Measurements from ENCODE around the gene MRTFB. TPM values are rescaled to one million over a fixed set of nuclear protein-coding genes. Genes with fewer than 3 reads are reported as not detected.

The MRTFB gene
- total RNA-seq, 1 experiment from 2014 or later: 67.3 TPM

DNA sequence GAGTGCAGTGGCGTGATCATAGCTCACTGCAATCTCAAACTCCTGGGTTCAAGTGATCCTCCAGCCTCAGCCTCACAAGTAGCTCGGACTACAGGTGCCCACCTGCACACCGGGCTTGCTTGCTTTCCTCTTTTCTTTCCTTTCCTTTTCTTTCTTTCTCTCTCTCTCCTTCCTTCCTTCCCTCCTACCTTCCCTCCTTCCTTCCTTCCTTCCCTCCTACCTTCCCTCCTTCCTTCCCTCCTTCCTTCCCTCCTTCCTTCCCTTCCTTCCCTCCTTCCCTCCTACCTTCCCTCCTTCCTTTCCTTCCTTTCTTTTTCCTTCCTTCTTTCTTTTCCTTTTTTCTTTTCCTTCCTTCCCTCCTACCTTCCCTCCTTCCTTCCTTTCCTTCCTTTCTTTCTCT, 225.5 kb downstream of the MRTFB start:
- H3K27me3 Mint-ChIP-seq (ENCODE audit: unreplicated experiment): no peaks in the 10 kb centered on the region
- intact Hi-C loops (cut with micrococcal nuclease; ENCODE audit: unreplicated experiment): no loop called here
- BruUV-seq (replicated peaks): no TSS peak
- H3K36me3 Mint-ChIP-seq (ENCODE audit: insufficient read depth, unreplicated experiment): peaks cover 10% of the 10 kb centered on the region
- no peak for DNase-seq
- no peak overlapping the region for H3K27ac Mint-ChIP-seq (ENCODE audit: unreplicated experiment)
- H3K9me3 Mint-ChIP-seq (ENCODE audit: low read depth, unreplicated experiment): no peaks in the 10 kb centered on the region
- CTCF ChIA-PET: interaction anchor here (0.7 kb wide), 1 partner anchor 239 kb away, joined by 6 read pairs; no protein-coding TSS in a partner anchor
- TF ChIP-seq, protein P1, sequence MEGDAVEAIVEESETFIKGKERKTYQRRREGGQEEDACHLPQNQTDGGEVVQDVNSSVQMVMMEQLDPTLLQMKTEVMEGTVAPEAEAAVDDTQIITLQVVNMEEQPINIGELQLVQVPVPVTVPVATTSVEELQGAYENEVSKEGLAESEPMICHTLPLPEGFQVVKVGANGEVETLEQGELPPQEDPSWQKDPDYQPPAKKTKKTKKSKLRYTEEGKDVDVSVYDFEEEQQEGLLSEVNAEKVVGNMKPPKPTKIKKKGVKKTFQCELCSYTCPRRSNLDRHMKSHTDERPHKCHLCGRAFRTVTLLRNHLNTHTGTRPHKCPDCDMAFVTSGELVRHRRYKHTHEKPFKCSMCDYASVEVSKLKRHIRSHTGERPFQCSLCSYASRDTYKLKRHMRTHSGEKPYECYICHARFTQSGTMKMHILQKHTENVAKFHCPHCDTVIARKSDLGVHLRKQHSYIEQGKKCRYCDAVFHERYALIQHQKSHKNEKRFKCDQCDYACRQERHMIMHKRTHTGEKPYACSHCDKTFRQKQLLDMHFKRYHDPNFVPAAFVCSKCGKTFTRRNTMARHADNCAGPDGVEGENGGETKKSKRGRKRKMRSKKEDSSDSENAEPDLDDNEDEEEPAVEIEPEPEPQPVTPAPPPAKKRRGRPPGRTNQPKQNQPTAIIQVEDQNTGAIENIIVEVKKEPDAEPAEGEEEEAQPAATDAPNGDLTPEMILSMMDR (IDR thresholded peaks at IDR 0.05; ENCODE audit: unreplicated experiment): no peak
- no peak overlapping the region for H3K4me3 Mint-ChIP-seq (ENCODE audit: low read depth, unreplicated experiment)
- peaks cover 15% of the 10 kb centered on the region for H3K4me1 Mint-ChIP-seq (ENCODE audit: low read depth, unreplicated experiment)

GRCh38 chr16:14298374-14299122, 227.4 kb downstream of the MRTFB start:
- no TSS peak for BruUV-seq (replicated peaks)

GRCh38 chr16:14300705-14301168, 229.6 kb downstream of the MRTFB start:
- DNase-seq: peak; percentile 76
- Mint-ChIP-seq H3K27me3 (ENCODE audit: unreplicated experiment) (no peaks in the 10 kb centered on the region), H3K4me1 (ENCODE audit: low read depth, unreplicated experiment) (peaks cover 15% of the 10 kb centered on the region), H3K9me3 (ENCODE audit: low read depth, unreplicated experiment) (no peaks in the 10 kb centered on the region), H3K36me3 (ENCODE audit: insufficient read depth, unreplicated experiment) (peaks cover 25% of the 10 kb centered on the region), H3K4me3 (ENCODE audit: low read depth, unreplicated experiment) (peak overlapping the region; percentile 82), H3K27ac (ENCODE audit: unreplicated experiment) (peak overlapping the region; percentile 76)
- TF ChIP-seq, protein P1 (IDR thresholded peaks at IDR 0.05; ENCODE audit: unreplicated experiment): peak; percentile 62
- intact Hi-C loops (cut with micrococcal nuclease; ENCODE audit: unreplicated experiment): loop anchor here (1.0 to 10.0 kb wide), 4 partner anchors 64 to 247 kb away; no protein-coding TSS in a partner anchor
- no TSS peak for BruUV-seq (replicated peaks)
- CTCF ChIA-PET: interaction anchor here (0.8 to 1.6 kb wide), 3 partner anchors 175 to 245 kb away, joined by 3 to 6 read pairs (median 4); no protein-coding TSS in a partner anchor

More at GRCh38 chr16:14298374-14299122, 227.4 kb downstream of the MRTFB start:
- no peak for DNase-seq
- H3K36me3 Mint-ChIP-seq (ENCODE audit: insufficient read depth, unreplicated experiment): peaks cover 25% of the 10 kb centered on the region
- no peak overlapping the region for H3K4me3 Mint-ChIP-seq (ENCODE audit: low read depth, unreplicated experiment)
- CTCF ChIA-PET: no interaction called here
- H3K27me3 Mint-ChIP-seq (ENCODE audit: unreplicated experiment): no peaks in the 10 kb centered on the region
- no peak overlapping the region for H3K27ac Mint-ChIP-seq (ENCODE audit: unreplicated experiment)
- TF ChIP-seq, protein P1 (IDR thresholded peaks at IDR 0.05; ENCODE audit: unreplicated experiment): no peak
- H3K9me3 Mint-ChIP-seq (ENCODE audit: low read depth, unreplicated experiment): no peaks in the 10 kb centered on the region
- peaks cover 15% of the 10 kb centered on the region for H3K4me1 Mint-ChIP-seq (ENCODE audit: low read depth, unreplicated experiment)
- intact Hi-C loops (cut with micrococcal nuclease; ENCODE audit: unreplicated experiment): no loop called here

GRCh38 chr16:14301169-14302030, 230.3 kb downstream of the MRTFB start:
- Mint-ChIP-seq H3K4me1 (ENCODE audit: low read depth, unreplicated experiment) (peaks cover 15% of the 10 kb centered on the region), H3K4me3 (ENCODE audit: low read depth, unreplicated experiment) (peak overlapping the region; percentile 82)
- no TSS peak for BruUV-seq (replicated peaks)

More at GRCh38 chr16:14301169-14302030, 230.3 kb downstream of the MRTFB start:
- TF ChIP-seq, protein P1 (IDR thresholded peaks at IDR 0.05; ENCODE audit: unreplicated experiment): no peak
- Mint-ChIP-seq H3K36me3 (ENCODE audit: insufficient read depth, unreplicated experiment) (peaks cover 25% of the 10 kb centered on the region), H3K9me3 (ENCODE audit: low read depth, unreplicated experiment) (no peaks in the 10 kb centered on the region), H3K27ac (ENCODE audit: unreplicated experiment) (peak overlapping the region; percentile 76), H3K27me3 (ENCODE audit: unreplicated experiment) (no peaks in the 10 kb centered on the region)
- intact Hi-C loops (cut with micrococcal nuclease; ENCODE audit: unreplicated experiment): loop anchor here (1.0 to 10.0 kb wide), 4 partner anchors 63 to 246 kb away; no protein-coding TSS in a partner anchor
- CTCF ChIA-PET: interaction anchor here (0.7 to 1.6 kb wide), 4 partner anchors 174 to 244 kb away, joined by 3 to 6 read pairs (median 4); no protein-coding TSS in a partner anchor
- peak; percentile 35 for DNase-seq
